H1 (cell line): ENCODE measurements around the gene CCL22. TPM values are rescaled to one million over a fixed set of nuclear protein-coding genes. Genes with fewer than 3 reads are reported as not detected.

Experiments used
- CTCF ChIA-PET: fragments of 300-600 bp; sonication (Branson Sonifier 250); formaldehyde crosslinking; loops from one replicate; lab custom pipeline; 2021; ENCODE audit not compliant: partially characterized antibody; lab: Charles Lee
- POLR2A ChIA-PET: fragments of 300-600 bp; sonication (Branson Sonifier 250); formaldehyde crosslinking; loops from one replicate; lab custom pipeline; 2021; ENCODE audit warnings: inconsistent platforms; ENCODE audit not compliant: partially characterized antibody; lab: Charles Lee
- DNase-seq, 2 experiments: peaks; one replicate each; pipeline versions ENCODE4 v3.0.0 to v3.0.0-alpha.2; 2010 to 2022; ENCODE audit warnings: low spot score in 2 of 2, low read depth in 1 of 2, mixed read lengths in 1 of 2
- FAIRE-seq: peaks from 2 replicates; lab custom pipeline; 2011; peaks lifted over from hg19 to GRCh38; lab: Jason Lieb, UNC
- H2AFZ ChIP-seq: 2 replicates; pipeline ENCODE4 v1.8.1; 2012; ENCODE audit warnings: low read length, inconsistent platforms
- H2AK5ac ChIP-seq: 2 replicates; pipeline ENCODE4 v1.6.1; 2013; ENCODE audit warnings: low read depth, low read length
- H2BK120ac ChIP-seq: replicated peaks from 2 replicates; pipeline ENCODE3; 2013; ENCODE audit warnings: low read depth, low read length, inconsistent platforms
- H2BK12ac ChIP-seq: 2 replicates; pipeline ENCODE4 v1.6.1; 2013; ENCODE audit warnings: low read depth, low read length
- H2BK15ac ChIP-seq: 2 replicates; pipeline ENCODE4 v1.6.1; 2013; ENCODE audit warnings: low read length
- H2BK20ac ChIP-seq: 2 replicates; pipeline ENCODE4 v1.6.1; 2013; ENCODE audit warnings: low read length
- H2BK5ac ChIP-seq: 2 replicates; pipeline ENCODE4 v1.6.1; 2013; ENCODE audit warnings: low read depth, low read length
- H3K14ac ChIP-seq: 2 replicates; pipeline ENCODE4 v1.6.1; 2013; ENCODE audit warnings: inconsistent platforms; ENCODE audit not compliant: insufficient read length
- H3K18ac ChIP-seq: 2 replicates; pipeline ENCODE4 v1.6.1; 2013; ENCODE audit warnings: low read length; ENCODE audit errors: extremely low read depth
- H3K23ac ChIP-seq: 2 replicates; pipeline ENCODE4 v1.6.1; 2013; ENCODE audit warnings: inconsistent platforms; ENCODE audit not compliant: insufficient read length
- H3K23me2 ChIP-seq: 2 replicates; pipeline ENCODE4 v1.6.1; 2013; ENCODE audit warnings: low read depth, low read length
- H3K27ac ChIP-seq: 2 replicates; pipeline ENCODE4 v1.6.1; 2011; ENCODE audit warnings: low read depth, low read length, inconsistent platforms
- H3K27me3 ChIP-seq, 4 experiments: replicated peaks in 1 of 4; 1 replicate in 1 of 4; 2 replicates in 3 of 4; pipeline versions ENCODE4 v1.6.1 to v1.8.1; 2011 to 2013; ENCODE audit warnings: low read length in 3 of 4, mild to moderate bottlenecking in 3 of 4, inconsistent platforms in 2 of 4, mixed read lengths in 2 of 4, moderate library complexity in 1 of 4; ENCODE audit not compliant: control insufficient read depth in 3 of 4, insufficient read depth in 3 of 4; ENCODE audit errors: extremely low read depth in 1 of 4
- H3K36me3 ChIP-seq, 4 experiments: 2 replicates each; pipeline versions ENCODE4 v1.6.1 to v1.8.1; 2011 to 2013; ENCODE audit warnings: mild to moderate bottlenecking in 4 of 4, low read length in 3 of 4, moderate library complexity in 2 of 4, control low read depth in 1 of 4, inconsistent platforms in 1 of 4; ENCODE audit not compliant: insufficient read depth in 4 of 4, control insufficient read depth in 2 of 4
- H3K4ac ChIP-seq: replicated peaks from 2 replicates; pipeline ENCODE3; 2013; ENCODE audit warnings: low read length, low read depth, mixed read lengths, inconsistent platforms; ENCODE audit not compliant: insufficient read length
- H3K4me1 ChIP-seq, 4 experiments: replicated peaks in 1 of 4; 1 replicate in 1 of 4; 2 replicates in 3 of 4; pipeline versions ENCODE4 v1.6.1 to v1.8.1; 2011 to 2013; ENCODE audit warnings: low read length in 3 of 4, inconsistent platforms in 2 of 4, mixed read lengths in 1 of 4; ENCODE audit not compliant: insufficient read depth in 4 of 4, control insufficient read depth in 3 of 4
- H3K4me2 ChIP-seq, 2 experiments: 2 replicates each; pipeline versions ENCODE4 v1.6.1 to v1.8.1; 2011 to 2013; ENCODE audit warnings: low read depth in 2 of 2, low read length in 2 of 2, control low read depth in 1 of 2, inconsistent platforms in 1 of 2, mild to moderate bottlenecking in 1 of 2; ENCODE audit not compliant: insufficient read depth in 1 of 2
- H3K4me3 ChIP-seq, 4 experiments: fragments of 200-600, 300-600 bp in 1 of 4; sonication (generic), shearing (Covaris generic), sonication (Bioruptor Twin) in 1 of 4; 2 replicates each; pipeline versions ENCODE4 v1.5.1 to v1.8.1; 2011 to 2016; ENCODE audit warnings: low read length in 4 of 4, low read depth in 3 of 4, control low read depth in 2 of 4, inconsistent platforms in 2 of 4, mild to moderate bottlenecking in 2 of 4, mixed read lengths in 1 of 4, moderate library complexity in 1 of 4; ENCODE audit not compliant: insufficient read depth in 2 of 4; ENCODE audit errors: extremely low read depth in 1 of 4
- H3K56ac ChIP-seq: replicated peaks from 2 replicates; pipeline ENCODE3; 2013; ENCODE audit warnings: low read depth, mild to moderate bottlenecking, mixed read lengths, low read length, inconsistent platforms; ENCODE audit not compliant: insufficient read length
- H3K79me1 ChIP-seq: 2 replicates; pipeline ENCODE4 v1.6.1; 2013; ENCODE audit warnings: low read depth, low read length, control low read depth
- H3K79me2 ChIP-seq, 2 experiments: 2 replicates each; pipeline versions ENCODE4 v1.6.1 to v1.8.1; 2012 to 2013; ENCODE audit warnings: low read length in 2 of 2, mild to moderate bottlenecking in 2 of 2, inconsistent platforms in 1 of 2; ENCODE audit not compliant: insufficient read depth in 2 of 2, control insufficient read depth in 1 of 2
- H3K9ac ChIP-seq, 4 experiments: replicated peaks in 1 of 4; 1 replicate in 1 of 4; 2 replicates in 3 of 4; pipeline versions ENCODE4 v1.6.1 to v1.8.1; 2011 to 2013; ENCODE audit warnings: low read depth in 3 of 4, low read length in 3 of 4, control low read depth in 2 of 4, mild to moderate bottlenecking in 2 of 4, moderate library complexity in 2 of 4, inconsistent platforms in 1 of 4; ENCODE audit errors: extremely low read depth in 1 of 4
- H3K9me3 ChIP-seq, 2 experiments: 2 replicates each; pipeline versions ENCODE4 v1.6.1 to v1.8.1; 2012 to 2013; ENCODE audit warnings: mild to moderate bottlenecking in 2 of 2, moderate library complexity in 2 of 2, control low read depth in 1 of 2, inconsistent platforms in 1 of 2, low read depth in 1 of 2, low read length in 1 of 2, mixed read lengths in 1 of 2; ENCODE audit not compliant: insufficient read depth in 2 of 2
- H4K20me1 ChIP-seq, 2 experiments: replicated peaks in 1 of 2; 2 replicates each; pipeline versions ENCODE3 to v1.8.1; 2011 to 2013; ENCODE audit warnings: inconsistent platforms in 2 of 2, low read length in 2 of 2, mild to moderate bottlenecking in 1 of 2; ENCODE audit not compliant: insufficient read depth in 2 of 2, control insufficient read depth in 1 of 2
- H4K5ac ChIP-seq: 2 replicates; pipeline ENCODE4 v1.6.1; 2013; ENCODE audit warnings: low read length, low read depth, mixed read lengths, inconsistent platforms; ENCODE audit not compliant: insufficient read length
- H4K8ac ChIP-seq: 2 replicates; pipeline ENCODE4 v1.8.0; 2013; ENCODE audit warnings: mild to moderate bottlenecking, moderate library complexity, low read length, inconsistent platforms; ENCODE audit not compliant: insufficient read depth; ENCODE audit errors: extremely low read depth
- H4K91ac ChIP-seq: replicated peaks from 2 replicates; pipeline ENCODE3; 2013; ENCODE audit warnings: low read length, mixed read lengths, inconsistent platforms; ENCODE audit not compliant: insufficient read length
- ASH2L ChIP-seq: fragments of 200-600, 300-600 bp; sonication (generic); IDR thresholded peaks from one replicate; pipeline ENCODE4 v1.7.1; 2017; ENCODE audit warnings: low read length
- CHD1 ChIP-seq: IDR thresholded peaks from 2 replicates; pipeline ENCODE4 v1.6.1; 2012; ENCODE audit warnings: low read depth, low read length, improper control_type of control experiment
- CREB1 ChIP-seq: IDR thresholded peaks from 2 replicates; pipeline ENCODE4 v1.6.1; 2012; ENCODE audit warnings: inconsistent platforms
- EZH2 ChIP-seq: fragments of 200-600 bp; sonication (generic); IDR thresholded peaks from 2 replicates; pipeline ENCODE4 v1.7.1; 2012; ENCODE audit warnings: low read depth, mild to moderate bottlenecking, moderate library complexity, low read length, inconsistent platforms; ENCODE audit not compliant: severe bottlenecking
- HDAC2 ChIP-seq, 2 experiments: fragments of 300-600 bp in 1 of 2; sonication (generic) in 1 of 2; IDR thresholded peaks; 2 replicates each; pipeline ENCODE4 v1.6.1; 2011 to 2012; ENCODE audit warnings: low read depth in 2 of 2, low read length in 2 of 2, mild to moderate bottlenecking in 2 of 2, moderate library complexity in 2 of 2, borderline replicate concordance in 1 of 2, inconsistent platforms in 1 of 2
- KDM5A ChIP-seq: fragments of 200-600 bp; IDR thresholded peaks from 2 replicates; pipeline ENCODE4 v1.7.1; 2012; ENCODE audit warnings: mild to moderate bottlenecking, low read length, inconsistent platforms, mixed read lengths
- NANOG ChIP-seq: IDR thresholded peaks from 2 replicates; pipeline ENCODE4 v1.6.1; 2011; ENCODE audit warnings: low read length, low read depth, mild to moderate bottlenecking, inconsistent platforms; ENCODE audit not compliant: insufficient read depth, poor library complexity, severe bottlenecking
- POU5F1 ChIP-seq: IDR thresholded peaks from 2 replicates; pipeline ENCODE4 v1.6.1; 2011; ENCODE audit warnings: low read depth, mild to moderate bottlenecking, low read length, moderate library complexity
- RAD21 ChIP-seq, 2 experiments: IDR thresholded peaks in 1 of 2; conservative IDR thresholded peaks in 1 of 2; 2 replicates each; pipeline ENCODE4 v1.6.1; 2011; ENCODE audit warnings: low read depth in 2 of 2, low read length in 2 of 2, improper control_type of control experiment in 1 of 2, inconsistent platforms in 1 of 2, mild to moderate bottlenecking in 1 of 2, moderate library complexity in 1 of 2
- TCF12 ChIP-seq: IDR thresholded peaks from 2 replicates; pipeline ENCODE4 v1.6.1; 2011; ENCODE audit warnings: low read depth, mild to moderate bottlenecking, low read length
- WGBS, 2 experiments: shearing (Covaris generic) in 1 of 2; methylation state at CpG; one replicate each; pipeline versions ENCODE4 v1.1.6 to v1.1.7; 2013 to 2015; ENCODE audit warnings: low lambda C conversion rate in 2 of 2, mixed read lengths in 2 of 2, inconsistent platforms in 1 of 2, low coverage in 1 of 2, missing lambda C conversion rate in 1 of 2; ENCODE audit not compliant: insufficient replicate concordance in 2 of 2, insufficient coverage in 1 of 2, insufficient read length in 1 of 2; ENCODE audit errors: extremely low coverage in 1 of 2, missing lambda C conversion rate in 1 of 2; 5-methylcytosine and 5-hydroxymethylcytosine counted together
- polyA plus RNA-seq, 7 experiments: library from polyadenylated mRNA; depleted of rRNA in 3 of 7; stranded (reverse) in 5 of 7; unstranded in 2 of 7; fragments of >200 nt in 5 of 7; fragments of 200-250 nt in 2 of 7; gene quantifications; 1 replicate in 5 of 7; 2 replicates in 1 of 7; 4 replicates in 1 of 7; pipeline versions ENCODE4 v1.2.1 to v1.2.3, GENCODE V29; 2011 to 2013; ENCODE audit warnings: missing spikeins in 2 of 7, mixed read lengths in 2 of 7
- total RNA-seq: library from RNA; stranded (reverse); fragmentation: NEBNext Ultra II Directional; extraction: Animal tissue kit (Norgen Biotek cat#: 25700); gene quantifications from 2 replicates; pipeline ENCODE4 v1.2.1, GENCODE V29; 2021
- TF ChIP-seq, protein P1 (sequence below): IDR thresholded peaks from 2 replicates; pipeline ENCODE4 v1.6.1; 2012; ENCODE audit warnings: inconsistent platforms

CCL22 gene
- total and polyA plus RNA-seq, 2 of the 8 experiments (the other 6 are each of a cell fraction or from before 2014, with no cell fraction given): not detected

- no peak for TF ChIP-seq RAD21 (IDR thresholded peaks at IDR 0.05 in 1 of 2, conservative IDR thresholded peaks at IDR 0.05 in 1 of 2; ENCODE audit: low read depth in 2 of 2, low read length in 2 of 2)
- TF ChIP-seq HDAC2 (IDR thresholded peaks at IDR 0.05; ENCODE audit: borderline replicate concordance in 1 of 2, low read depth in 2 of 2, low read length in 2 of 2): no peak
- TF ChIP-seq, protein P1, sequence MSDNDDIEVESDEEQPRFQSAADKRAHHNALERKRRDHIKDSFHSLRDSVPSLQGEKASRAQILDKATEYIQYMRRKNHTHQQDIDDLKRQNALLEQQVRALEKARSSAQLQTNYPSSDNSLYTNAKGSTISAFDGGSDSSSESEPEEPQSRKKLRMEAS: no peak
- no peak for TF ChIP-seq EZH2
- TF ChIP-seq POU5F1: no peak
- TF ChIP-seq TCF12: no peak
- TF ChIP-seq CREB1: no peak
- TF ChIP-seq CHD1: no peak
- TF ChIP-seq NANOG: no peak
- TF ChIP-seq ASH2L: no peak
- no peak for TF ChIP-seq KDM5A
- Histone ChIP-seq H2AK5ac (no peak overlapping the region), H3K14ac (no peak overlapping the region), H4K20me1 (no peaks in the 10 kb centered on the region), H2BK15ac (no peak overlapping the region), H4K8ac (no peak overlapping the region), H2BK120ac (no peak overlapping the region), H4K5ac (no peak overlapping the region), H2AFZ (no peak overlapping the region), H3K27me3 (no peaks in the 10 kb centered on the region), H3K36me3 (no peaks in the 10 kb centered on the region), H2BK12ac (no peak overlapping the region), H3K4me2 (no peak overlapping the region), H3K9ac (no peak overlapping the region), H3K4me1 (no peaks in the 10 kb centered on the region), H4K91ac (no peak overlapping the region), H3K9me3 (no peaks in the 10 kb centered on the region), H2BK20ac (no peak overlapping the region), H2BK5ac (no peak overlapping the region), H3K4me3 (no peak overlapping the region), H3K23ac (no peak overlapping the region), H3K79me2 (no peaks in the 10 kb centered on the region), H3K4ac (no peak overlapping the region), H3K79me1 (no peaks in the 10 kb centered on the region), H3K56ac (no peak overlapping the region), H3K18ac (no peak overlapping the region), H3K27ac (no peak overlapping the region), H3K23me2 (no peaks in the 10 kb centered on the region)
- FAIRE-seq: no peak
- CTCF ChIA-PET: interaction anchor here (0.5 to 1.5 kb wide), 3 partner anchors 75 to 147 kb away, joined by 3 to 5 read pairs (median 3); no protein-coding TSS in a partner anchor
- 93% methylated on average over 4 of the region's 4 CpGs; no CpG with 5 or more reads in 1 of the 2 experiments for WGBS, 2 experiments
- no peak for DNase-seq
- POLR2A ChIA-PET: no interaction called here
Measured at GRCh38 chr16:57335366-57335765, 23.2 kb upstream of the CCL22 start.
